Epithelial cell of proximal tubule (primary cell): ENCODE measurements around the gene KLHL8. TPM values are rescaled to one million over a fixed set of nuclear protein-coding genes. Genes with fewer than 3 reads are reported as not detected.
A peak's percentile ranks its signal among the peaks of the same experiment; 100 is the strongest.

Experiments
- DNase-seq: peaks from one replicate; pipeline ENCODE4 v3.0.0-alpha.2; 2011; ENCODE audit warnings: low read depth
- H3K4me3 ChIP-seq: 2 replicates; pipeline ENCODE4 v1.5.1; 2011; ENCODE audit warnings: low read depth, mild to moderate bottlenecking, low read length
- total RNA-seq: library from RNA; depleted of rRNA; stranded (reverse); fragments of >200 nt; gene quantifications from 2 replicates; pipeline ENCODE4 v1.2.3, GENCODE V29; 2015
- TF ChIP-seq, protein P1 (sequence below): conservative IDR thresholded peaks from 2 replicates; pipeline ENCODE4 v1.5.1; 2012; ENCODE audit warnings: low read depth, mild to moderate bottlenecking, low read length

Gene KLHL8
- total RNA-seq: 5.0 and 6.7 TPM in 2 replicates

DNA sequence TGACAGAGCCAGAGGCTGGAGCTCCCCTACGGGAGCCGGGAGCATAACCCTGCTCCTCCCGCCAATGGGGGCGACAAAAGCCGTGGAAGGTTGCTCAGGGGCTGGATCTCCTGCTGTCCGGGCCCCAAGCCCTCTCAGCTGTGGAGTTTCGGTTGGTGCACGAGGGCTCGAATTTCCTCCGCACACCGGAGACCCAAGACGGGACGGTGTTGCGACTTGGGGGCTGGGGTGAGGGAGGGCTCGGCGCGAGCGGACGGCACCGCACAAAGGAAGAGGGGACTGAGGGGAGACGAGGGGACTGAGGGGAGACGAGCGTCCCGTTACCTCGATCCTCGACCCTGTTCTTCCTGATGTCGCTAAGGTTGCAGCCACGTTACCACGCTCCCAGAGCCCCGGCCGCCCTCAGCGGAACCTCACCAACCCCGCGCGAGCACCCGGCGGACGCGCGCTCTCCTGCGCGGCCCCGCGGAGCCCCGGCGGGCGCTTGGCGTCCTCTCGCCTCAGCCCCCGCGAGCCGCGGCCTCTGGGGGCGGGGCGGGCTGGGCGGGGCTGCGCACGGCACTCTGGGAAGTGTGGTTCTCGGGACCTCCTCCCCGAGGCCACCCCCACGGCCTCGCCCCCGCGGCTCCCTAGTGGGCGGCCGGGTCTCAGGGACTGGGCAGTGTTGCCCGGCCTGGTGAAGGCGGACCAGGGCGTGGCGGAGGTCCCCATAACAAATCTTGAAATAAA, at the start of gene KLHL8:
Gene KLHL8 (minus strand): TSS at position 525 of the 729 bp plus-strand sequence. CDS start 25,079 bp downstream, outside the sequence.
- DNase-seq: no peak
- H3K4me3 ChIP-seq: peak within 1 kb of the TSS; percentile 97
- TF ChIP-seq, protein P1, sequence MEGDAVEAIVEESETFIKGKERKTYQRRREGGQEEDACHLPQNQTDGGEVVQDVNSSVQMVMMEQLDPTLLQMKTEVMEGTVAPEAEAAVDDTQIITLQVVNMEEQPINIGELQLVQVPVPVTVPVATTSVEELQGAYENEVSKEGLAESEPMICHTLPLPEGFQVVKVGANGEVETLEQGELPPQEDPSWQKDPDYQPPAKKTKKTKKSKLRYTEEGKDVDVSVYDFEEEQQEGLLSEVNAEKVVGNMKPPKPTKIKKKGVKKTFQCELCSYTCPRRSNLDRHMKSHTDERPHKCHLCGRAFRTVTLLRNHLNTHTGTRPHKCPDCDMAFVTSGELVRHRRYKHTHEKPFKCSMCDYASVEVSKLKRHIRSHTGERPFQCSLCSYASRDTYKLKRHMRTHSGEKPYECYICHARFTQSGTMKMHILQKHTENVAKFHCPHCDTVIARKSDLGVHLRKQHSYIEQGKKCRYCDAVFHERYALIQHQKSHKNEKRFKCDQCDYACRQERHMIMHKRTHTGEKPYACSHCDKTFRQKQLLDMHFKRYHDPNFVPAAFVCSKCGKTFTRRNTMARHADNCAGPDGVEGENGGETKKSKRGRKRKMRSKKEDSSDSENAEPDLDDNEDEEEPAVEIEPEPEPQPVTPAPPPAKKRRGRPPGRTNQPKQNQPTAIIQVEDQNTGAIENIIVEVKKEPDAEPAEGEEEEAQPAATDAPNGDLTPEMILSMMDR: peak; percentile 28

DNA sequence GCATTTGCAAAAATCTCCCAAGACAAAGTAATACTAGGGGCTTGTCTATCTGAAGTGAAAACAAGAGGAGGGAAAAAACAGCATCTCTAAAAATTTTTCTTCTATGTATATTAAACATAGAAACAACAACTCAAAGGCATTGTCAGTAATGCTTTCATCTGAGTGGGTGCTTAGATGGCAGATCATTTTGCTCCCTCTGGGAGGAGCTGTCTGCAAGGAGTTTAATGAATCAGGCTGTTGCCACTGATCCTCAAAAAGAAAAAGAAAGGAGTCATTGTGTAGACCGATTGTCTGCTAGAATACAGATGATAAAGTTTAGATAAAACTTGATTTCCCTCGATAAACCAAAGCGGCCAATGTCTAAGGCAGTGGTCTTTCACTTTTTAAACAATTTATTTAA, 49.7 kb upstream of the KLHL8 start:
- H3K4me3 ChIP-seq: no peak overlapping the region
- TF ChIP-seq, protein P1: peak; percentile 91
- peak; percentile 33 for DNase-seq

DNA sequence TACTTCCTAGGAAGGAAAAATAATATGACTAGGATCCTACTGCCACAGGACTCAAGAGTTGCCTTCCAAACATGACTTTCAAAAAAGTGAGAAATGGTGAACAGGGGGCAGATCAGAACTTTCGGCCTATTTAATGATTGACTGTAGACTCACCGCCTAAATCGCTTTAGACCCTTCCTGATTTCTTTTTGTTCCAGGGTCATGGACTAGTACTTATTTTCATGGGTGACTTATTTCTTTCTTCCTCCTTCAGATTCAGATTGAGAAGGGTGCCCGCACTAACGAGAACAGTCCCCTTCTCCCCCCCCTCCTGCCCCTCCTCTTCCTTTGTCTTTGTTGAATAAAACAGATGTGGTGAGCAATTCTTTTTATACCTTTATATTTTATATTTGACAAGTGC, 48.0 kb upstream of the KLHL8 start:
- TF ChIP-seq, protein P1: no peak
- no peak overlapping the region for H3K4me3 ChIP-seq
- DNase-seq: peak; percentile 61

DNA sequence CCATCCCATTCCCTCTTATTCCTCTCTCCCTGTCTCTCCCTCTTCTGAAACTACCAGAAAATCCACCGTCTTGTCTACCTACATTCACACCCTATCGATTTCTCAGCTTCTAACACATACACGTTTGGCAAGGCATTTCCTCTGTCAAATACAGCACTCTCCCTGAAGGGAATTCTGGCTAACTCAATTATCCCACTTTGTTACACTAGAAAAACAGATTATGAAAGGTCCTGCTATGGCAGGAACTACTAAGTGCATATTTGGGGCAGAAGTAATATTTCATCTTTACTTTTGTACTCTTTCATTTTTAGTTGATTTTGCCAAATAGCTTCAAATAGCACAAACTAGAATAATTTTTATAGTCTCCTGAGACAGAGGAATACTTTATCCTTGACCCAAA, 46.6 kb upstream of the KLHL8 start:
- TF ChIP-seq, protein P1: no peak
- no peak overlapping the region for H3K4me3 ChIP-seq
- DNase-seq: no peak

DNA sequence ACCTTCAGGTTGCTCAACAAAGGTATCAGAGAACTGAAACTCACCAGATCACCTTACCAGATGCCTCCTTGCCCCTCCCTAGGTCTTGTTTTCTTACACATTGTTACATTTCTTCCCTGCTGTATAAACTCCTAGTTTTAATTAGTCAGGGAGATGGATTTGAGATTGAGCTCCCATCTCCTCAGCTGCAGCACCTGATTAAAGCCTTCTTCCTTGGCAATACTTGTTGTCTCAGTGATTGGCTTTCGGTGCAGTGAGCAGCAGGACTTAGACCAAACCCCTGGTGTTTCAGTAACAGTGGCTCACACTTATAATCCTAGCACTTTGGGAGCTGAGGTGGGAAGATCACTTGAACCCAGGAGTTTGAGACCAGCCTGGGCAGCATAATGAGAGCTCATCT, 42.5 kb upstream of the KLHL8 start:
- H3K4me3 ChIP-seq: no peak overlapping the region
- no peak for DNase-seq
- TF ChIP-seq, protein P1: no peak

DNA sequence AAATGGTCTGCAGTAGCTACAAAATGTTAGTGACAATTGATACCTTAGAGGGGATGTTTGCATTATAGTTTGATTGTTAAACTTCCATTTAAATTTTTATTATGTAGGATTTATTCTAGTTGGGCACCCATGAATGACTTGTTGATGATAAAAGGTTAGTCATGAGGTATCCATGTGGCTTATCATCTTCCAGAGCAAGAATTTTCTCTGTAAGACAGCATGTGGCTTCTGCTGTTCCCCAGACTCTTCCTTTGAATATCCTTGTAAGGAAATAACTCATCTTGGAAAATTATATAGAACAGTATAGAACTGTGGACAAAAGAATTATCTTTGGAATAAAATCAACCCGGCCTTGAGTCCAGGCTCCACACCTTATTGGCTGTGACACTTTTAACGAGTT, 40.1 kb upstream of the KLHL8 start:
- DNase-seq: no peak
- TF ChIP-seq, protein P1: no peak
- no peak overlapping the region for H3K4me3 ChIP-seq

DNA sequence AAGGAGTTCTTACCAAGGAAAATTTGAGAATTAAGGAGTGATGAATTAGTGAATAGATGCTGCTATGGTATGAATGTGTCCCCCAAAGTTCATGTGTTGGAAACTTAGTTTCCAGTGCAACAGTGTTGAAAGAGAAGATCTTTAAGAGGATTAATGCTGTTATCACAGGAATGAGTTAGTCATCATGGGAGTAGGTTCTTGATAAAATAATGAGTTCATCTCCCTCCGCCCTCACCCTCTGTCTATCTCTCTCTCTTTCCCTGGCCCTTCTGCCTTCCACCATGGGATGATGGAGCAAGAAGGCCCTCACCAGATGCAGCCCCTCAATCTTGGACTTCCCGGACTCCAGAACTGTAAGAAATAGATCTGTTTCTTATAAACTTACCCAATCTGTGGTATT, 38.3 kb upstream of the KLHL8 start:
- TF ChIP-seq, protein P1: no peak
- no peak overlapping the region for H3K4me3 ChIP-seq
- no peak for DNase-seq
